H1 (cell line): Measurements from ENCODE around the gene PPP1R9A. TPM values are rescaled to one million over a fixed set of nuclear protein-coding genes. Genes with fewer than 3 reads are reported as not detected.

ENCODE experiments used
- HDAC6 ChIP-seq: IDR thresholded peaks from one replicate; pipeline ENCODE4 v1.7.1; 2012; ENCODE audit warnings: low read depth, mild to moderate bottlenecking, inconsistent platforms, low read length, moderate library complexity
- SIX5 ChIP-seq: IDR thresholded peaks from 2 replicates; pipeline ENCODE4 v1.6.1; 2011; ENCODE audit warnings: mild to moderate bottlenecking, low read depth, low read length
- TCF12 ChIP-seq: IDR thresholded peaks from 2 replicates; pipeline ENCODE4 v1.6.1; 2011; ENCODE audit warnings: low read depth, mild to moderate bottlenecking, low read length
- polyA plus RNA-seq, 7 experiments: library from polyadenylated mRNA; depleted of rRNA in 3 of 7; stranded (reverse) in 5 of 7; unstranded in 2 of 7; fragments of >200 nt in 5 of 7; fragments of 200-250 nt in 2 of 7; gene quantifications; 1 replicate in 5 of 7; 2 replicates in 1 of 7; 4 replicates in 1 of 7; pipeline versions ENCODE4 v1.2.1 to v1.2.3, GENCODE V29; 2011 to 2013; ENCODE audit warnings: missing spikeins in 2 of 7, mixed read lengths in 2 of 7
- total RNA-seq: library from RNA; stranded (reverse); fragmentation: NEBNext Ultra II Directional; extraction: Animal tissue kit (Norgen Biotek cat#: 25700); gene quantifications from 2 replicates; pipeline ENCODE4 v1.2.1, GENCODE V29; 2021

Gene PPP1R9A
- total and polyA plus RNA-seq, 2 of the 8 experiments (the other 6 are each of a cell fraction or from before 2014, with no cell fraction given) = 3.0 to 20.3 TPM

- TF ChIP-seq TCF12 = no peak
- TF ChIP-seq HDAC6 = no peak
- TF ChIP-seq SIX5 = no peak
- TF ChIP-seq, all 59 proteins: peak for 0
Measured at GRCh38 chr7:95041031-95041430, 133.6 kb downstream of the PPP1R9A start (continued).
